ENCODE measurements around the gene CARMIL3. TPM values are rescaled to one million over a fixed set of nuclear protein-coding genes. Genes with fewer than 3 reads are reported as not detected.

The CARMIL3 gene
- total RNA-seq, 6 experiments from 2014 or later, result 0.18 to 1.9 (median 0.29) TPM

GRCh38 chr14:24114532-24115421 is 63.0 kb downstream of the CARMIL3 start, which contains the start of the genes DCAF11 and NRL:
TSS of gene DCAF11 (plus strand) at chr14:24114777. CDS start at chr14:24115595, 818 bp downstream.
TSS of gene NRL (minus strand) at chr14:24114949. CDS start at chr14:24082848, 32,101 bp downstream.
- peaks cover 0 to 34% (median 11%) of the 10 kb centered on the region in 4 donors for H3K4me1 ChIP-seq
- H3K4me3 ChIP-seq, result peak within 1 kb of the TSS; percentile 63 to 82 (median 82)
- no peaks in the 10 kb centered on the region for H3K9me3 ChIP-seq
- DNase-seq, result peak; percentile 99 to 100 (median 99)
- peak; percentile 82 to 93 (median 85) for ATAC-seq
- H3K36me3 ChIP-seq, result peaks cover 0 to 28% (median 10%) of the 10 kb centered on the region in 4 donors
- no peak for TF ChIP-seq CTCF (IDR thresholded peaks at IDR 0.05)
- peak; percentile 84 for TF ChIP-seq POLR2A (IDR thresholded peaks at IDR 0.05)
- under 1% methylated on average over 33 of the region's 65 CpGs for WGBS (ENCODE audit: insufficient coverage, low coverage, low lambda C conversion rate, missing lambda C conversion rate)
- peak within 1 kb of the TSS; percentile 88 to 100 (median 89) for H3K27ac ChIP-seq
- no peaks in the 10 kb centered on the region for H3K27me3 ChIP-seq
- intact Hi-C loops (cut with DNase I), result no loop called here

- intact Hi-C loops (cut with DNase I), result no loop called here
- no peak for DNase-seq
- peak overlapping the region; percentile 88 to 100 (median 89) for H3K27ac ChIP-seq
These were observed 63.8 kb downstream of the CARMIL3 start for GRCh38 chr14:24115422-24116127.

GRCh38 chr14:24116128-24116814 is 64.5 kb downstream of the CARMIL3 start:
- peak overlapping the region; percentile 50 to 82 (median 82) for H3K4me3 ChIP-seq
- WGBS (ENCODE audit: insufficient coverage, low coverage, low lambda C conversion rate, missing lambda C conversion rate), result 21% methylated on average over 6 of the region's 6 CpGs
- H3K4me1 ChIP-seq, result peaks cover 0 to 22% (median 6%) of the 10 kb centered on the region in 4 donors
- ATAC-seq (no peak), DNase-seq (no peak)
- H3K9me3 ChIP-seq, result no peaks in the 10 kb centered on the region
- intact Hi-C loops (cut with DNase I), result no loop called here
- no peaks in the 10 kb centered on the region for H3K27me3 ChIP-seq
- TF ChIP-seq CTCF (IDR thresholded peaks at IDR 0.05) (no peak), POLR2A (IDR thresholded peaks at IDR 0.05) (no peak)
- peaks cover 0 to 43% (median 16%) of the 10 kb centered on the region in 4 donors for H3K36me3 ChIP-seq
- peak overlapping the region; percentile 88 to 100 (median 89) for H3K27ac ChIP-seq

More at GRCh38 chr14:24115422-24116127, 63.8 kb downstream of the CARMIL3 start:
- TF ChIP-seq POLR2A (IDR thresholded peaks at IDR 0.05), result no peak
- no peak for TF ChIP-seq CTCF (IDR thresholded peaks at IDR 0.05)
- no peak for ATAC-seq
- Histone ChIP-seq H3K4me1 (peaks cover 0 to 27% (median 9%) of the 10 kb centered on the region in 4 donors), H3K27me3 (no peaks in the 10 kb centered on the region), H3K9me3 (no peaks in the 10 kb centered on the region), H3K36me3 (peaks cover 0 to 36% (median 12%) of the 10 kb centered on the region in 4 donors), H3K4me3 (peak overlapping the region; percentile 50 to 82 (median 82))
- 0% methylated on average over 10 of the region's 14 CpGs for WGBS (ENCODE audit: insufficient coverage, low coverage, low lambda C conversion rate, missing lambda C conversion rate)

- H3K27me3 ChIP-seq, result no peaks in the 10 kb centered on the region
- H3K4me1 ChIP-seq, result peaks cover 0 to 22% (median 6%) of the 10 kb centered on the region in 4 donors
- 23% methylated on average over 3 of the region's 6 CpGs for WGBS (ENCODE audit: insufficient coverage, low coverage, low lambda C conversion rate, missing lambda C conversion rate)
- intact Hi-C loops (cut with DNase I), result no loop called here
- no peaks in the 10 kb centered on the region for H3K9me3 ChIP-seq
- ATAC-seq (no peak), DNase-seq (peak; percentile 59 to 84 (median 80))
- TF ChIP-seq POLR2A (IDR thresholded peaks at IDR 0.05), result no peak
- no peak for TF ChIP-seq CTCF (IDR thresholded peaks at IDR 0.05)
- peak overlapping the region in 2 of 3 donors; percentile 82 for H3K4me3 ChIP-seq
- peaks cover 3 to 52% (median 21%) of the 10 kb centered on the region in 4 donors for H3K36me3 ChIP-seq
- peak overlapping the region in 1 of 3 donors; percentile 100 for H3K27ac ChIP-seq
These were observed 65.4 kb downstream of the CARMIL3 start for GRCh38 chr14:24117179-24117578.

Measured in right lobe of liver (tissue), 6 donors.